RWPE2 (cell line): Measurements from ENCODE around the gene RNF20.

Experiments used
- ATAC-seq: fragments of 200-7000 bp; cut with Tn5 transposase; 3 replicates; pipeline ENCODE4 v1.9.1; 2021; ENCODE audit warnings: low read depth
- DNase-seq: peaks from one replicate; pipeline ENCODE4 v3.0.0-alpha.2; 2020; ENCODE audit warnings: low spot score
- H3K27ac ChIP-seq: fragments of 450-650 bp; 2 replicates; pipeline ENCODE4 v1.5.1; 2017; ENCODE audit warnings: mild to moderate bottlenecking; ENCODE audit not compliant: poor library complexity, severe bottlenecking
- H3K27me3 ChIP-seq: fragments of 250-450 bp; sonication (Bioruptor Pico); 2 replicates; pipeline ENCODE4 v1.5.1; 2021; ENCODE audit warnings: mild to moderate bottlenecking, moderate library complexity; ENCODE audit not compliant: insufficient read depth, poor library complexity, severe bottlenecking
- H3K36me3 ChIP-seq: fragments of 250-450 bp; sonication (Bioruptor Pico); 2 replicates; pipeline ENCODE4 v1.5.1; 2020; ENCODE audit warnings: low read depth, mild to moderate bottlenecking, moderate library complexity
- H3K4me1 ChIP-seq: fragments of 250-450 bp; sonication (Bioruptor Pico); 2 replicates; pipeline ENCODE4 v1.5.1; 2021; ENCODE audit warnings: mild to moderate bottlenecking, moderate library complexity; ENCODE audit not compliant: insufficient read depth, poor library complexity, severe bottlenecking
- H3K4me3 ChIP-seq: fragments of 250-450 bp; sonication (Bioruptor Pico); 2 replicates; pipeline ENCODE4 v1.5.1; 2021; ENCODE audit warnings: mild to moderate bottlenecking, moderate library complexity; ENCODE audit not compliant: severe bottlenecking
- H3K9me3 ChIP-seq: fragments of 250-450 bp; sonication (Bioruptor Pico); 2 replicates; pipeline ENCODE4 v1.5.1; 2021; ENCODE audit warnings: mild to moderate bottlenecking, moderate library complexity; ENCODE audit not compliant: severe bottlenecking
- CTCF ChIP-seq: fragments of 450-650 bp; IDR thresholded peaks from one replicate; pipeline ENCODE4 v1.5.1; 2017; ENCODE audit warnings: mild to moderate bottlenecking, moderate library complexity; ENCODE audit not compliant: poor library complexity, severe bottlenecking

Gene RNF20

GRCh38 chr9:101487443-101487840, 46.2 kb upstream of the RNF20 start:
- Histone ChIP-seq H3K9me3 (no peaks in the 10 kb centered on the region), H3K4me1 (peaks cover 15% of the 10 kb centered on the region), H3K4me3 (peak overlapping the region; percentile 41), H3K27me3 (no peaks in the 10 kb centered on the region), H3K36me3 (no peaks in the 10 kb centered on the region), H3K27ac (peak overlapping the region; percentile 40)
- no peak for TF ChIP-seq CTCF
- DNase-seq (no peak), ATAC-seq (peak; percentile 6; the same call in 1 of the 3 replicates)

- Histone ChIP-seq H3K27me3 (no peaks in the 10 kb centered on the region), H3K27ac (no peak overlapping the region), H3K9me3 (no peaks in the 10 kb centered on the region), H3K4me3 (no peak overlapping the region), H3K36me3 (no peaks in the 10 kb centered on the region), H3K4me1 (no peaks in the 10 kb centered on the region)
- ATAC-seq (peak; percentile 29; the same call in 1 of the 3 replicates), DNase-seq (no peak)
- no peak for TF ChIP-seq CTCF
These were observed 37.8 kb upstream of the RNF20 start for GRCh38 chr9:101495810-101496209.

GRCh38 chr9:101498323-101498722, 35.3 kb upstream of the RNF20 start:
- Histone ChIP-seq H3K9me3 (no peaks in the 10 kb centered on the region), H3K4me3 (no peak overlapping the region), H3K4me1 (no peaks in the 10 kb centered on the region), H3K36me3 (no peaks in the 10 kb centered on the region), H3K27ac (no peak overlapping the region), H3K27me3 (no peaks in the 10 kb centered on the region)
- DNase-seq, result no peak
- no peak for ATAC-seq
- TF ChIP-seq CTCF, result no peak

- ATAC-seq (no peak), DNase-seq (no peak)
- Histone ChIP-seq H3K27ac (no peak overlapping the region), H3K27me3 (no peaks in the 10 kb centered on the region), H3K9me3 (no peaks in the 10 kb centered on the region), H3K4me3 (no peak overlapping the region), H3K4me1 (no peaks in the 10 kb centered on the region), H3K36me3 (no peaks in the 10 kb centered on the region)
- no peak for TF ChIP-seq CTCF
These were observed 29.5 kb upstream of the RNF20 start for GRCh38 chr9:101504188-101504587.

- no peak for DNase-seq
- H3K9me3 ChIP-seq, result no peaks in the 10 kb centered on the region
- no peaks in the 10 kb centered on the region for H3K27me3 ChIP-seq
- no peaks in the 10 kb centered on the region for H3K36me3 ChIP-seq
- TF ChIP-seq CTCF, result no peak
- no peak overlapping the region for H3K27ac ChIP-seq
- peak; percentile 90 for ATAC-seq
- no peaks in the 10 kb centered on the region for H3K4me1 ChIP-seq
- H3K4me3 ChIP-seq, result no peak overlapping the region
These were observed 25.4 kb upstream of the RNF20 start for GRCh38 chr9:101508211-101508610.
